ENCODE results near the gene ZNF609. TPM values are rescaled to one million over a fixed set of nuclear protein-coding genes. Genes with fewer than 3 reads are reported as not detected.

Gene ZNF609
- total RNA-seq, 1 donor from 2014 or later, result 24.1 TPM

DNA sequence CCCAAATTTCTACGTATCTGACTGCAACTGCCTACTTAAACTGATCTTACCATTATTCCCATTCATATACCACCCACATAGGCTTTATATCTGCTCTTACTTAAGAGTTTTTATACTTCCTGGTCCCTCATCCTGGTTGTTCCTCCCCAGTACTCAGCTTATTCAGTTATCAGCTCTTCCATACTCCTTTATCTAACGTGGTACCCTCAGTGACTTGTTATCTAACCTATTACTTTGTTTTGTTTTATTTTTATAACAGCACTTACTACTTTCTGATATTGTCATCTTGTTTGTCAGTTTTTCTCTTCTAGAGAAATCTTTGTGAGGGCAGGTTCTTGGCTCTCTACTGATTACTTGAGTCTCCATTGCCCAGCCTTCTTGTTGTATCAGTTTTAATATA, 100.6 kb downstream of the ZNF609 start:
- no peaks in the 10 kb centered on the region for H3K36me3 Mint-ChIP-seq (ENCODE audit: low read depth)
- no peaks in the 10 kb centered on the region for H3K9me3 Mint-ChIP-seq (ENCODE audit: low read depth)
- TF ChIP-seq, protein P1, sequence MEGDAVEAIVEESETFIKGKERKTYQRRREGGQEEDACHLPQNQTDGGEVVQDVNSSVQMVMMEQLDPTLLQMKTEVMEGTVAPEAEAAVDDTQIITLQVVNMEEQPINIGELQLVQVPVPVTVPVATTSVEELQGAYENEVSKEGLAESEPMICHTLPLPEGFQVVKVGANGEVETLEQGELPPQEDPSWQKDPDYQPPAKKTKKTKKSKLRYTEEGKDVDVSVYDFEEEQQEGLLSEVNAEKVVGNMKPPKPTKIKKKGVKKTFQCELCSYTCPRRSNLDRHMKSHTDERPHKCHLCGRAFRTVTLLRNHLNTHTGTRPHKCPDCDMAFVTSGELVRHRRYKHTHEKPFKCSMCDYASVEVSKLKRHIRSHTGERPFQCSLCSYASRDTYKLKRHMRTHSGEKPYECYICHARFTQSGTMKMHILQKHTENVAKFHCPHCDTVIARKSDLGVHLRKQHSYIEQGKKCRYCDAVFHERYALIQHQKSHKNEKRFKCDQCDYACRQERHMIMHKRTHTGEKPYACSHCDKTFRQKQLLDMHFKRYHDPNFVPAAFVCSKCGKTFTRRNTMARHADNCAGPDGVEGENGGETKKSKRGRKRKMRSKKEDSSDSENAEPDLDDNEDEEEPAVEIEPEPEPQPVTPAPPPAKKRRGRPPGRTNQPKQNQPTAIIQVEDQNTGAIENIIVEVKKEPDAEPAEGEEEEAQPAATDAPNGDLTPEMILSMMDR (IDR thresholded peaks at IDR 0.05), result no peak
- H3K4me3 Mint-ChIP-seq (ENCODE audit: unreplicated experiment), result no peak overlapping the region
- no peak overlapping the region for H3K27ac Mint-ChIP-seq (ENCODE audit: unreplicated experiment)
- H3K27me3 Mint-ChIP-seq (ENCODE audit: low read depth), result no peaks in the 10 kb centered on the region
- H3K4me1 Mint-ChIP-seq (ENCODE audit: low read depth), result peaks cover 20% of the 10 kb centered on the region
- no peak for DNase-seq (ENCODE audit: low spot score)

DNA sequence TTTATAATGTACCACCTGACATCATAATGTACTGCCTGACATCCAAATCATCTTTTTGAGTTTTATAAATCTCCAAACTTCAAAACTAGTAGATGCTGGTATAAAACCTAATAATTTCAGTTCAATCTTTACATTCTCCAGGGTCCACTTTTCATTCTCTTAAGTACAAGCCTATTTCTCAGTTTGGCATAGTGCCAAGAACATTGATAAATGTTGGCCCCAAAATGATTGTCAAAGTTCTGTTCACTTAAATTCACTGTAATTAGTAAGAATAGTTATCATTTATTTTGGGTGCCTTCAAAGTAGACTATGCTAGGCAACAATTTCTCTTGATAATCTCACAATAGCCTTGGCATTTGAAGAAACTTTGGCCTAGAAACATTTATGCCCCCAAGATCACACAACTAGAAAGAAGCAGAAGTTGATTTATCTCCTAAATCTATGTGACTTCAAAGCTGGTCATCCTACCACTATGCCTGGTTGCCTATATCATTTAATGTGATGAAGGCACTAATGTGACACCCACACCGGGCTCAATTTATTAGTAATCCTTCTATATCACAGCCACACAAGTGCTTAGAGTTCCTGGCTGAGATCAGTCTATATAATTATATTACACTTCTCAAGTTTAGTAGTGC, 101.7 kb downstream of the ZNF609 start:
- Mint-ChIP-seq H3K4me1 (ENCODE audit: low read depth) (peaks cover 25% of the 10 kb centered on the region), H3K27ac (ENCODE audit: unreplicated experiment) (no peak overlapping the region), H3K4me3 (ENCODE audit: unreplicated experiment) (no peak overlapping the region), H3K9me3 (ENCODE audit: low read depth) (no peaks in the 10 kb centered on the region), H3K27me3 (ENCODE audit: low read depth) (no peaks in the 10 kb centered on the region), H3K36me3 (ENCODE audit: low read depth) (no peaks in the 10 kb centered on the region)
- TF ChIP-seq, protein P1 (IDR thresholded peaks at IDR 0.05), result no peak
- no peak for DNase-seq (ENCODE audit: low spot score)

DNA sequence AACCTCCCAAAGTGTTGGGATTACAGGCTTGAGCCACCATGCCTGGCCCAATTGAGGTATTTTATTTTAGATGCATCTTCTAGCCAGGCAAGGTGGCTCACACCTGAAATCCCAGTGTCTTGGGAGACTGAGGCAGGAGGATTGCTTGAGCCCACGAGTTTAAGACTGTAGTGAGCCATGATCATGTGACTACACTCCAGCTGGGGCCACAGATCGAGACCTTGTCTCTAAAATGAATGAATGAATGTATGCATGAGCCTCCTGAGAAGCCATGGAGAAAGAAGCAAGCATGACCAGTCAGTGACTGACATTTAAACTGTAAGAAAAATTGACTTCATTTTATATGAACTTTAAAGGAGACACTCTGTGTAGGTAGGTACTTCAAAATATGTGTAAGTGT, 105.7 kb downstream of the ZNF609 start:
- Mint-ChIP-seq H3K4me1 (ENCODE audit: low read depth) (peaks cover 22% of the 10 kb centered on the region), H3K4me3 (ENCODE audit: unreplicated experiment) (no peak overlapping the region)

DNA sequence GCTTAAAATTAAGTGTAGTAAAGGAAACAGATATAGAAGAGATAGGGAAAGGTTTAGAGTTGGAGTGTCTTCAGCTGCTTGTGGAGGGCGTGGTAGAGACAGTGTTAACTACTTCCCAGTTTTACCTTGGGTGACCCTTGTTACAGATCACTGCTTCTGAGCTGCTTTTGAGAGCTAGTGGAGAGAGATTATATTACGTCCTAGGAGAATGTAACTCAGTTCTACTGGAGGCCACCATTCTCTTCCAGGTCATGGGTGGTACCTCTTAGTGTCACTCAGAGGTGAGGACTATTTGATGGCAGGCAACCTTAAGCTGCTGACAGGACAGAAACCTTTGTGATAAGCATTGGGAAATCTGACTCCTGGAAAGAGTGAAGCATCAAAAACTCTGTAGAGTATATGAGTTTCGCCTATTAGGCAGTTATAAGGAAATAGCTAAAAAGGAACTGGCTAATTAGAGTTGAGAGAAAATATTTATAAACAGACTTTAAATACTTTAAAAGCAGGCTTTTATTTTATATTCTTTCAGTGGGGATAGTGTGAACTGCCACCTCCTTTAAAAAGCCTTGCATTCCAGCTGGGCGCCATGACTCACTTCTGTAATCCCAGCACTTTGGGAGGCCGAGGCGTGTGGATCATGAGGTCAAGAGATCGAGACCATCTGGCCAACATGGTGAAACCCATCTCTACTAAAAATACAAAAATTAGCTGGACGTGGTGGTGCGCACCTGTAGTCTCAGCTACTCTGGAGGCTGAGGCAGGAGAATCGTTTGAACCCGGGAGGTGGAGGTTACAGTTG, 106.5 kb downstream of the ZNF609 start:
- TF ChIP-seq, protein P1 (IDR thresholded peaks at IDR 0.05), result no peak

More for the DNA sequence above, 105.7 kb downstream of the ZNF609 start:
- TF ChIP-seq, protein P1 (IDR thresholded peaks at IDR 0.05), result no peak
- H3K36me3 Mint-ChIP-seq (ENCODE audit: low read depth), result no peaks in the 10 kb centered on the region
- no peak for DNase-seq (ENCODE audit: low spot score)
- no peak overlapping the region for H3K27ac Mint-ChIP-seq (ENCODE audit: unreplicated experiment)
- no peaks in the 10 kb centered on the region for H3K9me3 Mint-ChIP-seq (ENCODE audit: low read depth)
- no peaks in the 10 kb centered on the region for H3K27me3 Mint-ChIP-seq (ENCODE audit: low read depth)

DNA sequence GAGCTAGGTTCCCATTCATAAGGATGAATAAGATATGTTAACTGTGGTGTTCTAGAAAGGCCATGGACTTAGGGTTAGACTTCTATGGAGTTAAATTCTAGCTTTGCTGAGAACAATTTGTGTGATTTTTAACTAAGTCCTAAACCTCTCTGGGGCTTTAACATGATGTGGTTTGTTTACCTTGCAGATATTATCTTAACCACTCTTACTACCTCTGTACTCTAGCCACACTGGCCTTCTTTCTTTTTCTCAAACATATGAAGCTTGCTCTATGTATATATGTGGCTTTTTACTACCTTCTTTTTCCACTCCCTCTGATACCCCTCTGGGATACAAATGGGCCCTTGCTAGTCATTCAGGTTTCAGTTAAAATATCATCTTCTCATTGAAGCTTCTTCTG, 108.4 kb downstream of the ZNF609 start:
- Mint-ChIP-seq H3K4me3 (ENCODE audit: unreplicated experiment) (no peak overlapping the region), H3K27me3 (ENCODE audit: low read depth) (no peaks in the 10 kb centered on the region), H3K27ac (ENCODE audit: unreplicated experiment) (no peak overlapping the region), H3K9me3 (ENCODE audit: low read depth) (peaks cover 3% of the 10 kb centered on the region), H3K4me1 (ENCODE audit: low read depth) (peaks cover 22% of the 10 kb centered on the region), H3K36me3 (ENCODE audit: low read depth) (no peaks in the 10 kb centered on the region)
- no peak for DNase-seq (ENCODE audit: low spot score)
- TF ChIP-seq, protein P1 (IDR thresholded peaks at IDR 0.05), result no peak

More for the DNA sequence above, 106.5 kb downstream of the ZNF609 start:
- H3K36me3 Mint-ChIP-seq (ENCODE audit: low read depth), result no peaks in the 10 kb centered on the region
- no peak overlapping the region for H3K4me3 Mint-ChIP-seq (ENCODE audit: unreplicated experiment)
- H3K27ac Mint-ChIP-seq (ENCODE audit: unreplicated experiment), result no peak overlapping the region
- H3K4me1 Mint-ChIP-seq (ENCODE audit: low read depth), result peaks cover 22% of the 10 kb centered on the region
- no peak for DNase-seq (ENCODE audit: low spot score)
- no peaks in the 10 kb centered on the region for H3K9me3 Mint-ChIP-seq (ENCODE audit: low read depth)
- H3K27me3 Mint-ChIP-seq (ENCODE audit: low read depth), result no peaks in the 10 kb centered on the region

Data from chondrocyte (in vitro differentiated cells).